NCI-H146 treated with DMSO at 0.1 percent for 48 hours (cell line): ENCODE results near the gene NEGR1.

ENCODE experiments used
- DNase-seq: peaks from one replicate; lab custom pipeline; 2025; ENCODE audit not compliant: unreplicated experiment; lab: John Stamatoyannopoulos, UW

Gene NEGR1

GRCh38 chr1:71721532-71721931, 560.8 kb downstream of the NEGR1 start:
- DNase-seq = no peak

GRCh38 chr1:71719330-71719729, 563.0 kb downstream of the NEGR1 start:
- DNase-seq = no peak

GRCh38 chr1:71717186-71717585, 565.2 kb downstream of the NEGR1 start:
- no peak for DNase-seq

GRCh38 chr1:71711456-71711855, 570.9 kb downstream of the NEGR1 start:
- no peak for DNase-seq

- DNase-seq = no peak
These were observed 576.2 kb downstream of the NEGR1 start for GRCh38 chr1:71706029-71706671.

- no peak for DNase-seq
These were observed 584.2 kb downstream of the NEGR1 start for GRCh38 chr1:71698186-71698585.

- DNase-seq = no peak
These were observed 586.5 kb downstream of the NEGR1 start for GRCh38 chr1:71695821-71696220.

- no peak for DNase-seq
These were observed 587.3 kb downstream of the NEGR1 start for GRCh38 chr1:71695084-71695483.

GRCh38 chr1:71693581-71693980, 588.8 kb downstream of the NEGR1 start:
- no peak for DNase-seq

GRCh38 chr1:71689635-71690034, 592.7 kb downstream of the NEGR1 start:
- DNase-seq = no peak

- peak; percentile 72 for DNase-seq
These were observed 595.0 kb downstream of the NEGR1 start for GRCh38 chr1:71687376-71687775.

- DNase-seq = no peak
These were observed 605.1 kb downstream of the NEGR1 start for GRCh38 chr1:71676979-71677925.

- peak; percentile 97 for DNase-seq
These were observed 614.3 kb downstream of the NEGR1 start for GRCh38 chr1:71668065-71668464.

- peak; percentile 95 for DNase-seq
These were observed 615.1 kb downstream of the NEGR1 start for GRCh38 chr1:71667216-71667615.

- no peak for DNase-seq
These were observed 615.7 kb downstream of the NEGR1 start for GRCh38 chr1:71666609-71667008.

GRCh38 chr1:71660411-71660810, 621.9 kb downstream of the NEGR1 start:
- DNase-seq = no peak

- DNase-seq = no peak
These were observed 624.3 kb downstream of the NEGR1 start for GRCh38 chr1:71657891-71658679.

- DNase-seq = no peak
These were observed 625.4 kb downstream of the NEGR1 start for GRCh38 chr1:71656902-71657301.

GRCh38 chr1:71655604-71656003, 626.7 kb downstream of the NEGR1 start:
- DNase-seq = no peak

GRCh38 chr1:71653952-71654351, 628.4 kb downstream of the NEGR1 start:
- no peak for DNase-seq

- no peak for DNase-seq
These were observed 631.1 kb downstream of the NEGR1 start for GRCh38 chr1:71651214-71651613.
